OCI-LY7 (cell line): Measurements from ENCODE around the gene IL2RA. TPM values are rescaled to one million over a fixed set of nuclear protein-coding genes. Genes with fewer than 3 reads are reported as not detected.

Experiments
- BruUV-seq: library from RNA; stranded (reverse); fragments of 400-500 nt; replicated peaks from 2 replicates; lab custom pipeline; 2021; lab: Mats Ljungman, UMichigan
- CTCF ChIA-PET: fragments of 300-600 bp; sonication (Branson Sonifier 250); formaldehyde crosslinking; loops from one replicate; lab custom pipeline; 2022; ENCODE audit warnings: antibody characterized with exemption; ENCODE audit not compliant: unreplicated experiment; lab: Charles Lee
- POLR2A ChIA-PET: fragments of 300-600 bp; sonication (Branson Sonifier 250); formaldehyde crosslinking; loops from one replicate; lab custom pipeline; 2022; ENCODE audit warnings: antibody characterized with exemption; lab: Charles Lee
- DNase-seq: peaks from one replicate; pipeline ENCODE4 v3.0.0-alpha.2; 2015; ENCODE audit warnings: low spot score
- H2AFZ ChIP-seq: fragments of 200-600 bp; sonication (generic), shearing (Covaris generic); 2 replicates; pipeline ENCODE4 v1.6.1; 2014; ENCODE audit warnings: mild to moderate bottlenecking, antibody characterized with exemption, low read length, moderate library complexity
- H3K27ac ChIP-seq: fragments of 200-600 bp; sonication (generic); 2 replicates; pipeline ENCODE4 v1.5.1; 2014; ENCODE audit warnings: mixed run types, low read depth, mild to moderate bottlenecking, moderate library complexity, low read length, inconsistent platforms; ENCODE audit not compliant: poor library complexity, severe bottlenecking
- H3K36me3 ChIP-seq: fragments of 200-600 bp; sonication (generic); 2 replicates; pipeline ENCODE4 v1.6.1; 2014; ENCODE audit warnings: mild to moderate bottlenecking, antibody characterized with exemption, low read length, moderate library complexity, mixed read lengths; ENCODE audit not compliant: insufficient read depth
- H3K4me1 ChIP-seq: fragments of 200-600 bp; sonication (generic); 2 replicates; pipeline ENCODE4 v1.5.1; 2014; ENCODE audit warnings: mild to moderate bottlenecking, low read length; ENCODE audit not compliant: insufficient read depth, poor library complexity, severe bottlenecking
- H3K4me2 ChIP-seq: fragments of 200-600 bp; sonication (generic); 2 replicates; pipeline ENCODE4 v1.6.1; 2014; ENCODE audit warnings: mild to moderate bottlenecking, low read length
- H3K4me3 ChIP-seq: fragments of 200-600 bp; sonication (generic); 2 replicates; pipeline ENCODE4 v1.5.1; 2014; ENCODE audit warnings: mild to moderate bottlenecking, low read depth, low read length; ENCODE audit not compliant: poor library complexity, severe bottlenecking
- H3K79me2 ChIP-seq: fragments of 200-600 bp; sonication (generic); 2 replicates; pipeline ENCODE4 v1.6.1; 2016; ENCODE audit warnings: low read depth, mild to moderate bottlenecking, low read length, moderate library complexity, mixed read lengths; ENCODE audit not compliant: insufficient read depth
- H3K9me2 ChIP-seq: fragments of 200-600 bp; sonication (generic); 2 replicates; pipeline ENCODE4 v1.6.1; 2016; ENCODE audit warnings: mild to moderate bottlenecking, low read length, mixed read lengths; ENCODE audit not compliant: insufficient read depth
- H3K9me3 ChIP-seq: fragments of 200-600 bp; sonication (generic); 2 replicates; pipeline ENCODE4 v1.6.1; 2014; ENCODE audit warnings: mild to moderate bottlenecking, mixed run types, low read length, mixed read lengths
- H4K20me1 ChIP-seq: fragments of 200-600 bp; sonication (generic); 2 replicates; pipeline ENCODE4 v1.6.1; 2014; ENCODE audit warnings: mild to moderate bottlenecking, antibody characterized with exemption, low read length, moderate library complexity, mixed read lengths; ENCODE audit not compliant: insufficient read depth
- EZH2phosphoT487 ChIP-seq: fragments of 200-600 bp; sonication (generic); IDR thresholded peaks from 2 replicates; pipeline ENCODE4 v1.6.1; 2018; ENCODE audit warnings: low read depth, borderline replicate concordance, mild to moderate bottlenecking, mixed run types, antibody characterized with exemption, low read length, moderate library complexity, mixed read lengths
- intact Hi-C: fragments of 100-400 bp; cut with micrococcal nuclease; formaldehyde crosslinking; loops from one replicate; pipeline ENCODE4 v1.10.0; 2022; ENCODE audit not compliant: unreplicated experiment
- total RNA-seq, 2 experiments: library from RNA; depleted of rRNA in 1 of 2; stranded (reverse); fragments of >200 nt in 1 of 2; shearing (Covaris generic) in 1 of 2; gene quantifications; 2 replicates each; pipeline ENCODE4 v1.2.3, GENCODE V29; 2014 to 2022
- TF ChIP-seq, protein P1 (sequence below): fragments of 200-600 bp; sonication (generic); conservative IDR thresholded peaks from 2 replicates; pipeline ENCODE4 v1.5.1; 2014; ENCODE audit warnings: mild to moderate bottlenecking, antibody characterized with exemption, low read length, moderate library complexity, mixed read lengths

IL2RA gene
- total RNA-seq, 2 experiments from 2014 or later, result 22.3 to 24.0 TPM

DNA sequence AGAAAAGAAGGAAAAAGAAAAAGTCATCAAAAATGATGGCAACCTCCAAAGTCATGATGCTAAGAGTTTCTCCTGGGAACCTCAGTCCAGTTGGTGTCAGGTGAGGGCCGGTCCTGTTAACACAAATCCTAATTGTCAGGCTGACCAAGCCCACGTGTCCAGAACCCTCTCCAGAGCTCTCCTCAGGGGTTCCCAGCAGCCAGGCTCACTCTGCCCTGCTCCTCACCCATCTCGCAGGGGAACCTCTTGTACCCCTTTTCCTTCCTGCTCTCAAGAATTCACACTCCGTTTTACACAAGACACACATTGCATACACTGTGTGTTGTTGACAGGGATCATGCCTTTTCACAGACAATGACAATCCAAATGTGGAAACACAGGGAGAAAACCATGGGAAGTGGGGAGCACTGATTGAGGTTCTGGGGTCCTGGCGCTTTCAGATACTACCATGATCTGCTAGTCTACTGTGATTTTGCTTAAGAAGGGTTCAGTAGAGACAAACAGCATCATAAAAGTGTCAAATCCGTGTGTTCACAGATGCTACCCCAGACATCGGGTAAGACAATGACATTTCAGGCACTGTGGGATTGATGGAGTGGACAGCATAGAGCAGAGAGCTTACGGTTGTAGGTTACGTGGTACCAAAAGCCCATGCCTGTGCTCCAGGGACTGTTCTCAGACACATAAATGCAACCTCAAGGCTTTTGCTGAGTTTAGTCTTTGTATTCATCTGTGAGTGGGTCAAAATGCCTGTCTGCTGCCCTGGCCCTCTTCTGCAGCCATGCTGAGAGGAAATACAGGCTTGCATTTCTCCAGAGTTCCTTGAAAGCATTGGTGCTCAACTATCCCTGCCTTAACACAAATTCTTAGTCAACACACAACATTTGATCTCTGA is 16.0 kb downstream of the IL2RA start:
- Histone ChIP-seq H3K36me3 (peaks cover 21% of the 10 kb centered on the region), H3K27ac (peak overlapping the region; percentile 40), H4K20me1 (no peaks in the 10 kb centered on the region), H2AFZ (no peak overlapping the region), H3K79me2 (peaks cover 46% of the 10 kb centered on the region), H3K4me3 (peak overlapping the region; percentile 31), H3K9me3 (no peaks in the 10 kb centered on the region), H3K9me2 (no peaks in the 10 kb centered on the region), H3K4me1 (peaks cover 96% of the 10 kb centered on the region), H3K4me2 (peak overlapping the region; percentile 63)
- no peak for TF ChIP-seq EZH2phosphoT487
- TF ChIP-seq, protein P1, sequence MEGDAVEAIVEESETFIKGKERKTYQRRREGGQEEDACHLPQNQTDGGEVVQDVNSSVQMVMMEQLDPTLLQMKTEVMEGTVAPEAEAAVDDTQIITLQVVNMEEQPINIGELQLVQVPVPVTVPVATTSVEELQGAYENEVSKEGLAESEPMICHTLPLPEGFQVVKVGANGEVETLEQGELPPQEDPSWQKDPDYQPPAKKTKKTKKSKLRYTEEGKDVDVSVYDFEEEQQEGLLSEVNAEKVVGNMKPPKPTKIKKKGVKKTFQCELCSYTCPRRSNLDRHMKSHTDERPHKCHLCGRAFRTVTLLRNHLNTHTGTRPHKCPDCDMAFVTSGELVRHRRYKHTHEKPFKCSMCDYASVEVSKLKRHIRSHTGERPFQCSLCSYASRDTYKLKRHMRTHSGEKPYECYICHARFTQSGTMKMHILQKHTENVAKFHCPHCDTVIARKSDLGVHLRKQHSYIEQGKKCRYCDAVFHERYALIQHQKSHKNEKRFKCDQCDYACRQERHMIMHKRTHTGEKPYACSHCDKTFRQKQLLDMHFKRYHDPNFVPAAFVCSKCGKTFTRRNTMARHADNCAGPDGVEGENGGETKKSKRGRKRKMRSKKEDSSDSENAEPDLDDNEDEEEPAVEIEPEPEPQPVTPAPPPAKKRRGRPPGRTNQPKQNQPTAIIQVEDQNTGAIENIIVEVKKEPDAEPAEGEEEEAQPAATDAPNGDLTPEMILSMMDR, result no peak
- POLR2A ChIA-PET, result interaction anchor here (1.7 to 5.0 kb wide), 2 partner anchors 9 to 13 kb away, joined by 5 to 43 read pairs; no protein-coding TSS in a partner anchor
- intact Hi-C loops, result no loop called here
- DNase-seq, result no peak
- CTCF ChIA-PET, result no interaction called here
- no TSS peak for BruUV-seq

DNA sequence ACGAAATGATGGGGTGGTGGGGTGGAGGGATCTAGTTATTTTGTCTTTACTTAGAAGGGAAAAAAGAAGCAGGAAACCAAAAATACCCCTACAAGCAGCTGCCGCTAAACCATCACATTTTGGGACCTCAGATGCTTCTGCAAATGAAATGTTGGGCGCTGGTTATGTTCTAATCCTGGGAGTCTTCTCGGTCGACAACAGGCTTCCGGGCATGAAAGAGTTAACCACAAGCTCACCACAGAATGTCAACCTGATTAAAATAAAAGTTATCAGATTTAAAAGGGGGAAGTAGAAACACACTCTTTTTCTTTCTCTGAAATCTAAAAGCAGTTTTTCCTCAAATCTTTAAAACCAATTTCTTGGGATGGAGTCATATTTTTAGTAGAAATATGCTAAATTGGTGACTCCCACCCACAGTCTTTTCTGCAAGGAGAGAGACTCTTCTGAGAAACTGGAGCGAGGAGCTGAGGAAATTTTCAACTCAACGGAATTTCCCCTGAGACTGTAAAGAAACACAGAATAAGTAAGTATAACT is 16.8 kb downstream of the IL2RA start:
- no peaks in the 10 kb centered on the region for H3K9me2 ChIP-seq
- peak overlapping the region; percentile 40 for H3K27ac ChIP-seq
- TF ChIP-seq, protein P1, result no peak
- no peak for TF ChIP-seq EZH2phosphoT487
- peaks cover 52% of the 10 kb centered on the region for H3K79me2 ChIP-seq
- CTCF ChIA-PET, result no interaction called here
- H3K4me2 ChIP-seq, result peak overlapping the region; percentile 63
- peaks cover 98% of the 10 kb centered on the region for H3K4me1 ChIP-seq
- BruUV-seq, result no TSS peak
- no peaks in the 10 kb centered on the region for H4K20me1 ChIP-seq
- peak overlapping the region; percentile 2; the same call in 1 of the 2 replicates for H2AFZ ChIP-seq
- intact Hi-C loops, result no loop called here
- peaks cover 21% of the 10 kb centered on the region for H3K36me3 ChIP-seq
- H3K4me3 ChIP-seq, result peak overlapping the region; percentile 31
- no peaks in the 10 kb centered on the region for H3K9me3 ChIP-seq
- DNase-seq, result peak; percentile 40
- POLR2A ChIA-PET, result no interaction called here
